H1 (cell line): Measurements from ENCODE around the gene ASPRV1. TPM values are rescaled to one million over a fixed set of nuclear protein-coding genes. Genes with fewer than 3 reads are reported as not detected.

Experiments
- CTCF ChIA-PET: fragments of 300-600 bp; sonication (Branson Sonifier 250); formaldehyde crosslinking; loops from one replicate; lab custom pipeline; 2021; ENCODE audit not compliant: partially characterized antibody; lab: Charles Lee
- POLR2A ChIA-PET: fragments of 300-600 bp; sonication (Branson Sonifier 250); formaldehyde crosslinking; loops from one replicate; lab custom pipeline; 2021; ENCODE audit warnings: inconsistent platforms; ENCODE audit not compliant: partially characterized antibody; lab: Charles Lee
- DNase-seq, 2 experiments: peaks; one replicate each; pipeline versions ENCODE4 v3.0.0 to v3.0.0-alpha.2; 2010 to 2022; ENCODE audit warnings: low spot score in 2 of 2, low read depth in 1 of 2, mixed read lengths in 1 of 2
- FAIRE-seq: peaks from 2 replicates; lab custom pipeline; 2011; peaks lifted over from hg19 to GRCh38; lab: Jason Lieb, UNC
- H2AFZ ChIP-seq: 2 replicates; pipeline ENCODE4 v1.8.1; 2012; ENCODE audit warnings: low read length, inconsistent platforms
- H2AK5ac ChIP-seq: 2 replicates; pipeline ENCODE4 v1.6.1; 2013; ENCODE audit warnings: low read depth, low read length
- H2BK120ac ChIP-seq: replicated peaks from 2 replicates; pipeline ENCODE3; 2013; ENCODE audit warnings: low read depth, low read length, inconsistent platforms
- H2BK12ac ChIP-seq: 2 replicates; pipeline ENCODE4 v1.6.1; 2013; ENCODE audit warnings: low read depth, low read length
- H2BK15ac ChIP-seq: 2 replicates; pipeline ENCODE4 v1.6.1; 2013; ENCODE audit warnings: low read length
- H2BK20ac ChIP-seq: 2 replicates; pipeline ENCODE4 v1.6.1; 2013; ENCODE audit warnings: low read length
- H2BK5ac ChIP-seq: 2 replicates; pipeline ENCODE4 v1.6.1; 2013; ENCODE audit warnings: low read depth, low read length
- H3K14ac ChIP-seq: 2 replicates; pipeline ENCODE4 v1.6.1; 2013; ENCODE audit warnings: inconsistent platforms; ENCODE audit not compliant: insufficient read length
- H3K18ac ChIP-seq: 2 replicates; pipeline ENCODE4 v1.6.1; 2013; ENCODE audit warnings: low read length; ENCODE audit errors: extremely low read depth
- H3K23ac ChIP-seq: 2 replicates; pipeline ENCODE4 v1.6.1; 2013; ENCODE audit warnings: inconsistent platforms; ENCODE audit not compliant: insufficient read length
- H3K23me2 ChIP-seq: 2 replicates; pipeline ENCODE4 v1.6.1; 2013; ENCODE audit warnings: low read depth, low read length
- H3K27ac ChIP-seq: 2 replicates; pipeline ENCODE4 v1.6.1; 2011; ENCODE audit warnings: low read depth, low read length, inconsistent platforms
- H3K27me3 ChIP-seq, 4 experiments: replicated peaks in 1 of 4; 1 replicate in 1 of 4; 2 replicates in 3 of 4; pipeline versions ENCODE4 v1.6.1 to v1.8.1; 2011 to 2013; ENCODE audit warnings: low read length in 3 of 4, mild to moderate bottlenecking in 3 of 4, inconsistent platforms in 2 of 4, mixed read lengths in 2 of 4, moderate library complexity in 1 of 4; ENCODE audit not compliant: control insufficient read depth in 3 of 4, insufficient read depth in 3 of 4; ENCODE audit errors: extremely low read depth in 1 of 4
- H3K36me3 ChIP-seq, 4 experiments: 2 replicates each; pipeline versions ENCODE4 v1.6.1 to v1.8.1; 2011 to 2013; ENCODE audit warnings: mild to moderate bottlenecking in 4 of 4, low read length in 3 of 4, moderate library complexity in 2 of 4, control low read depth in 1 of 4, inconsistent platforms in 1 of 4; ENCODE audit not compliant: insufficient read depth in 4 of 4, control insufficient read depth in 2 of 4
- H3K4ac ChIP-seq: replicated peaks from 2 replicates; pipeline ENCODE3; 2013; ENCODE audit warnings: low read length, low read depth, mixed read lengths, inconsistent platforms; ENCODE audit not compliant: insufficient read length
- H3K4me1 ChIP-seq, 4 experiments: replicated peaks in 1 of 4; 1 replicate in 1 of 4; 2 replicates in 3 of 4; pipeline versions ENCODE4 v1.6.1 to v1.8.1; 2011 to 2013; ENCODE audit warnings: low read length in 3 of 4, inconsistent platforms in 2 of 4, mixed read lengths in 1 of 4; ENCODE audit not compliant: insufficient read depth in 4 of 4, control insufficient read depth in 3 of 4
- H3K4me2 ChIP-seq, 2 experiments: 2 replicates each; pipeline versions ENCODE4 v1.6.1 to v1.8.1; 2011 to 2013; ENCODE audit warnings: low read depth in 2 of 2, low read length in 2 of 2, control low read depth in 1 of 2, inconsistent platforms in 1 of 2, mild to moderate bottlenecking in 1 of 2; ENCODE audit not compliant: insufficient read depth in 1 of 2
- H3K4me3 ChIP-seq, 4 experiments: fragments of 200-600, 300-600 bp in 1 of 4; sonication (generic), shearing (Covaris generic), sonication (Bioruptor Twin) in 1 of 4; 2 replicates each; pipeline versions ENCODE4 v1.5.1 to v1.8.1; 2011 to 2016; ENCODE audit warnings: low read length in 4 of 4, low read depth in 3 of 4, control low read depth in 2 of 4, inconsistent platforms in 2 of 4, mild to moderate bottlenecking in 2 of 4, mixed read lengths in 1 of 4, moderate library complexity in 1 of 4; ENCODE audit not compliant: insufficient read depth in 2 of 4; ENCODE audit errors: extremely low read depth in 1 of 4
- H3K56ac ChIP-seq: replicated peaks from 2 replicates; pipeline ENCODE3; 2013; ENCODE audit warnings: low read depth, mild to moderate bottlenecking, mixed read lengths, low read length, inconsistent platforms; ENCODE audit not compliant: insufficient read length
- H3K79me1 ChIP-seq: 2 replicates; pipeline ENCODE4 v1.6.1; 2013; ENCODE audit warnings: low read depth, low read length, control low read depth
- H3K79me2 ChIP-seq, 2 experiments: 2 replicates each; pipeline versions ENCODE4 v1.6.1 to v1.8.1; 2012 to 2013; ENCODE audit warnings: low read length in 2 of 2, mild to moderate bottlenecking in 2 of 2, inconsistent platforms in 1 of 2; ENCODE audit not compliant: insufficient read depth in 2 of 2, control insufficient read depth in 1 of 2
- H3K9ac ChIP-seq, 4 experiments: replicated peaks in 1 of 4; 1 replicate in 1 of 4; 2 replicates in 3 of 4; pipeline versions ENCODE4 v1.6.1 to v1.8.1; 2011 to 2013; ENCODE audit warnings: low read depth in 3 of 4, low read length in 3 of 4, control low read depth in 2 of 4, mild to moderate bottlenecking in 2 of 4, moderate library complexity in 2 of 4, inconsistent platforms in 1 of 4; ENCODE audit errors: extremely low read depth in 1 of 4
- H3K9me3 ChIP-seq, 2 experiments: 2 replicates each; pipeline versions ENCODE4 v1.6.1 to v1.8.1; 2012 to 2013; ENCODE audit warnings: mild to moderate bottlenecking in 2 of 2, moderate library complexity in 2 of 2, control low read depth in 1 of 2, inconsistent platforms in 1 of 2, low read depth in 1 of 2, low read length in 1 of 2, mixed read lengths in 1 of 2; ENCODE audit not compliant: insufficient read depth in 2 of 2
- H4K20me1 ChIP-seq, 2 experiments: replicated peaks in 1 of 2; 2 replicates each; pipeline versions ENCODE3 to v1.8.1; 2011 to 2013; ENCODE audit warnings: inconsistent platforms in 2 of 2, low read length in 2 of 2, mild to moderate bottlenecking in 1 of 2; ENCODE audit not compliant: insufficient read depth in 2 of 2, control insufficient read depth in 1 of 2
- H4K5ac ChIP-seq: 2 replicates; pipeline ENCODE4 v1.6.1; 2013; ENCODE audit warnings: low read length, low read depth, mixed read lengths, inconsistent platforms; ENCODE audit not compliant: insufficient read length
- H4K8ac ChIP-seq: 2 replicates; pipeline ENCODE4 v1.8.0; 2013; ENCODE audit warnings: mild to moderate bottlenecking, moderate library complexity, low read length, inconsistent platforms; ENCODE audit not compliant: insufficient read depth; ENCODE audit errors: extremely low read depth
- H4K91ac ChIP-seq: replicated peaks from 2 replicates; pipeline ENCODE3; 2013; ENCODE audit warnings: low read length, mixed read lengths, inconsistent platforms; ENCODE audit not compliant: insufficient read length
- EZH2 ChIP-seq: fragments of 200-600 bp; sonication (generic); IDR thresholded peaks from 2 replicates; pipeline ENCODE4 v1.7.1; 2012; ENCODE audit warnings: low read depth, mild to moderate bottlenecking, moderate library complexity, low read length, inconsistent platforms; ENCODE audit not compliant: severe bottlenecking
- FOSL1 ChIP-seq: IDR thresholded peaks from 2 replicates; pipeline ENCODE4 v1.6.1; 2011; ENCODE audit warnings: mild to moderate bottlenecking, low read depth, low read length, moderate library complexity; ENCODE audit not compliant: insufficient read depth
- HDAC6 ChIP-seq: IDR thresholded peaks from one replicate; pipeline ENCODE4 v1.7.1; 2012; ENCODE audit warnings: low read depth, mild to moderate bottlenecking, inconsistent platforms, low read length, moderate library complexity
- JUND ChIP-seq: IDR thresholded peaks from 2 replicates; pipeline ENCODE4 v1.6.1; 2011; ENCODE audit warnings: mild to moderate bottlenecking, improper control_type of control experiment, low read length
- NRF1 ChIP-seq: IDR thresholded peaks from 2 replicates; pipeline ENCODE4 v1.6.1; 2011; ENCODE audit warnings: mild to moderate bottlenecking, low read depth, low read length, improper control_type of control experiment
- RFX5 ChIP-seq: IDR thresholded peaks from 2 replicates; pipeline ENCODE4 v1.6.1; 2011; ENCODE audit warnings: low read depth, low read length, improper control_type of control experiment, borderline replicate concordance
- RXRA ChIP-seq: IDR thresholded peaks from 2 replicates; pipeline ENCODE4 v1.6.1; 2011; ENCODE audit warnings: low read depth, mild to moderate bottlenecking, low read length, moderate library complexity; ENCODE audit not compliant: insufficient read depth
- SIN3A ChIP-seq, 2 experiments: IDR thresholded peaks in 1 of 2; conservative IDR thresholded peaks in 1 of 2; 2 replicates each; pipeline ENCODE4 v1.6.1; 2011 to 2012; ENCODE audit warnings: low read length in 2 of 2, improper control_type of control experiment in 1 of 2, low read depth in 1 of 2, mild to moderate bottlenecking in 1 of 2
- SIX5 ChIP-seq: IDR thresholded peaks from 2 replicates; pipeline ENCODE4 v1.6.1; 2011; ENCODE audit warnings: mild to moderate bottlenecking, low read depth, low read length
- WGBS, 2 experiments: shearing (Covaris generic) in 1 of 2; methylation state at CpG; one replicate each; pipeline versions ENCODE4 v1.1.6 to v1.1.7; 2013 to 2015; ENCODE audit warnings: low lambda C conversion rate in 2 of 2, mixed read lengths in 2 of 2, inconsistent platforms in 1 of 2, low coverage in 1 of 2, missing lambda C conversion rate in 1 of 2; ENCODE audit not compliant: insufficient replicate concordance in 2 of 2, insufficient coverage in 1 of 2, insufficient read length in 1 of 2; ENCODE audit errors: extremely low coverage in 1 of 2, missing lambda C conversion rate in 1 of 2; 5-methylcytosine and 5-hydroxymethylcytosine counted together
- polyA plus RNA-seq, 7 experiments: library from polyadenylated mRNA; depleted of rRNA in 3 of 7; stranded (reverse) in 5 of 7; unstranded in 2 of 7; fragments of >200 nt in 5 of 7; fragments of 200-250 nt in 2 of 7; gene quantifications; 1 replicate in 5 of 7; 2 replicates in 1 of 7; 4 replicates in 1 of 7; pipeline versions ENCODE4 v1.2.1 to v1.2.3, GENCODE V29; 2011 to 2013; ENCODE audit warnings: missing spikeins in 2 of 7, mixed read lengths in 2 of 7
- total RNA-seq: library from RNA; stranded (reverse); fragmentation: NEBNext Ultra II Directional; extraction: Animal tissue kit (Norgen Biotek cat#: 25700); gene quantifications from 2 replicates; pipeline ENCODE4 v1.2.1, GENCODE V29; 2021

ASPRV1 gene
- total and polyA plus RNA-seq, 2 of the 8 experiments (the other 6 are each of a cell fraction or from before 2014, with no cell fraction given) = 0.59 to 0.95 TPM

DNA sequence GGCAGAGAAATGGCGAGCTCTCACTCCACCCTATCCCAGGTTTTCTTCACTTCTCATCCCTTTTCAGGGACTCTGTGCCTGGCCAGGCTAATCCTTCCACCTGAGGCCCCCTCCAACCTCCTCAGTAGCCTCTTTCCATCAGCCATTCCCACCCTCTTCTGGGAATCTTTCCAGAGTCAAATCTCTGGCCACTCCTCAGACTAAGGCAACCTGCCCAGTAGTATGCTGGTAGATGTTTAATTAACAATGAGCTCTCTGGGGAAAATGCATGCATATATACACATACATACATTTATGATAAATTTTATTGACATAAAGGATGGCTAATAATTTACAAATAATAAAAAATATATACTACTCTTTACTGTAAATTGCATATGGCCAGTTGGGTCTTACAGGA lies 11.4 kb upstream of the ASPRV1 start:
- Histone ChIP-seq H2BK120ac (no peak overlapping the region), H3K4me3 (no peak overlapping the region), H3K23ac (no peak overlapping the region), H2BK5ac (no peak overlapping the region), H3K14ac (no peak overlapping the region), H3K4me2 (no peak overlapping the region), H3K56ac (no peak overlapping the region), H3K79me2 (no peaks in the 10 kb centered on the region), H3K9me3 (no peaks in the 10 kb centered on the region), H4K20me1 (no peaks in the 10 kb centered on the region), H2BK12ac (no peak overlapping the region), H4K91ac (no peak overlapping the region), H2BK15ac (no peak overlapping the region), H3K23me2 (no peaks in the 10 kb centered on the region), H4K5ac (no peak overlapping the region), H2AK5ac (no peak overlapping the region), H3K79me1 (no peaks in the 10 kb centered on the region), H3K18ac (no peak overlapping the region), H3K27ac (no peak overlapping the region; the same call in 1 of the 2 replicates), H3K36me3 (no peaks in the 10 kb centered on the region), H3K4ac (no peak overlapping the region), H2AFZ (no peak overlapping the region), H2BK20ac (no peak overlapping the region), H4K8ac (no peak overlapping the region), H3K27me3 (no peaks in the 10 kb centered on the region), H3K4me1 (peaks cover 0 to 4% (median 3%) of the 10 kb centered on the region in 4 experiments; a peak in 4 of 7 replicates), H3K9ac (no peak overlapping the region)
- ChIA-PET POLR2A (interaction anchor here (1.6 kb wide), 1 partner anchor 10 kb away, joined by 3 read pairs; no protein-coding TSS in a partner anchor), CTCF (interaction anchor here (0.7 kb wide), 1 partner anchor 9 kb away, joined by 3 read pairs; no protein-coding TSS in a partner anchor)
- FAIRE-seq (no peak), DNase-seq (no peak)
- 75% methylated on average over 1 of the region's 1 CpG; no CpG with 5 or more reads in 1 of the 2 experiments for WGBS, 2 experiments
- TF ChIP-seq RFX5 (no peak), SIX5 (no peak), NRF1 (no peak), HDAC6 (no peak), FOSL1 (no peak), JUND (no peak), RXRA (no peak), EZH2 (no peak), SIN3A (conservative IDR thresholded peaks at IDR 0.05 in 1 of 2, IDR thresholded peaks at IDR 0.05 in 1 of 2; ENCODE audit: low read depth in 1 of 2, low read length in 2 of 2) (no peak)
